ENCODE data around the gene RNF121.

Gene RNF121

GRCh38 chr11:71935338-71935925, 6.6 kb downstream of the RNF121 start:
- no peak for DNase-seq

GRCh38 chr11:71936825-71937224, 8.0 kb downstream of the RNF121 start:
- no peak for DNase-seq

- DNase-seq = no peak
Measured at GRCh38 chr11:71937826-71938225, 9.0 kb downstream of the RNF121 start.

GRCh38 chr11:71940561-71941219, 11.8 kb downstream of the RNF121 start:
- no peak for DNase-seq

- DNase-seq = no peak
Measured at GRCh38 chr11:71946144-71946571, 17.3 kb downstream of the RNF121 start.

- DNase-seq = no peak
Measured at GRCh38 chr11:71947498-71947897, 18.7 kb downstream of the RNF121 start.

- no peak for DNase-seq
Measured at GRCh38 chr11:71948314-71949027, 19.6 kb downstream of the RNF121 start.

- no peak for DNase-seq
Measured at GRCh38 chr11:71949034-71949433, 20.2 kb downstream of the RNF121 start.

GRCh38 chr11:71951741-71952310, 23.0 kb downstream of the RNF121 start:
- no peak for DNase-seq

- DNase-seq = no peak
Measured at GRCh38 chr11:71955898-71956456, 27.1 kb downstream of the RNF121 start.

- DNase-seq = no peak
Measured at GRCh38 chr11:71962428-71963038, 33.7 kb downstream of the RNF121 start.

GRCh38 chr11:71963468-71963867, 34.6 kb downstream of the RNF121 start:
- no peak for DNase-seq

- no peak for DNase-seq
Measured at GRCh38 chr11:71964641-71965040, 35.8 kb downstream of the RNF121 start.

GRCh38 chr11:71971680-71972079, 42.8 kb downstream of the RNF121 start:
- no peak for DNase-seq

- DNase-seq = no peak
Measured at GRCh38 chr11:71976551-71976950, 47.7 kb downstream of the RNF121 start.

GRCh38 chr11:71977090-71977489, 48.2 kb downstream of the RNF121 start:
- DNase-seq = no peak

- DNase-seq = peak; percentile 40
Measured at GRCh38 chr11:71977743-71978418, 49.0 kb downstream of the RNF121 start.

- DNase-seq = no peak
Measured at GRCh38 chr11:71979094-71979493, 50.2 kb downstream of the RNF121 start.

- DNase-seq = no peak
Measured at GRCh38 chr11:71979602-71980001, 50.8 kb downstream of the RNF121 start.

GRCh38 chr11:71986131-71986530, 57.3 kb downstream of the RNF121 start:
- DNase-seq = no peak

- no peak for DNase-seq
Measured at GRCh38 chr11:71987521-71987920, 58.7 kb downstream of the RNF121 start.

- no peak for DNase-seq
Measured at GRCh38 chr11:71988050-71988449, 59.2 kb downstream of the RNF121 start.
